NCI-H82 treated with DMSO at 0.1 percent for 48 hours (cell line): ENCODE results near the gene UBXN7.
"Not testable (repeated sequence)": the region's sequence is repeated elsewhere in the genome, so short reads cannot be mapped to it uniquely, and the experiment has no call there.

Source experiments
- DNase-seq: peaks from one replicate; lab custom pipeline; 2025; ENCODE audit not compliant: unreplicated experiment; lab: John Stamatoyannopoulos, UW

The UBXN7 gene, protein sequence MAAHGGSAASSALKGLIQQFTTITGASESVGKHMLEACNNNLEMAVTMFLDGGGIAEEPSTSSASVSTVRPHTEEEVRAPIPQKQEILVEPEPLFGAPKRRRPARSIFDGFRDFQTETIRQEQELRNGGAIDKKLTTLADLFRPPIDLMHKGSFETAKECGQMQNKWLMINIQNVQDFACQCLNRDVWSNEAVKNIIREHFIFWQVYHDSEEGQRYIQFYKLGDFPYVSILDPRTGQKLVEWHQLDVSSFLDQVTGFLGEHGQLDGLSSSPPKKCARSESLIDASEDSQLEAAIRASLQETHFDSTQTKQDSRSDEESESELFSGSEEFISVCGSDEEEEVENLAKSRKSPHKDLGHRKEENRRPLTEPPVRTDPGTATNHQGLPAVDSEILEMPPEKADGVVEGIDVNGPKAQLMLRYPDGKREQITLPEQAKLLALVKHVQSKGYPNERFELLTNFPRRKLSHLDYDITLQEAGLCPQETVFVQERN

DNA sequence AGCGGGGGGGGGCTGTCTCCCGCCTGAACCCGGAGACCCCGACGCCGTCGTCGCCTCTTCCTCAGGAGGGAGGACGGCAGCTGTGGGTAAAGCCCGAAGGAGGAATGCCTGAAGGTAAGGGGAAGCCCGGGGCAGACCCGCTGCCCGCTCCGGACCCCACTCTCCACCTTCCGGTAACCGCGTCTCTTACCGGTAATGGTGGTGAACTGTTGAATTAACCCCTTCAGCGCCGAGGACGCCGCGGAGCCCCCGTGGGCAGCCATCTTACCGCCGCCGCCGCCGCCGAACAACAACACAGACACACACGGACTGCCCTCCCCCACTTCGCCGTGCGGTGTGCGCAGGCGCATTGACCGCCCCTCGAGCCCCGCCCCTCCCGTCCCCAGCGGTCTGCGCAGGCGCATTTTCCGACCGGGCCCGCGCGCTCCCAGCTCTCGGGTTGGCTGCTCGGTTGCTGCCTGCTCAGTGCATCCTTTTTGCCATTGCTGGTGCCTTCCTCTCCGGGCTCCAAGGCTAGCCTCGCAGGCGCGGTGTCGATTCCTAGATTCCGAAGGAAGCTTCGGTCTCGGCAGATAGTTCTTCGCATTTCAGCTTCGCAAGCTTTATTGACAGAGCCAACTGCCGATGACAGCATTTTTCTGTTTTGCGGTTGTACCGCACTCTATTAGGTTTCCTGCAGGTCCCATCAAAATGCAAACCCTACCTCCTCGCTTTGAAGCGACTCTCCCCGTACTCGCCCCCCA is at the start of gene UBXN7:
Gene UBXN7, minus strand, starts transcription at position 291 of the 743 bp plus-strand sequence. Its CDS starts 28 bp downstream, at position 263.
- peak; percentile 95 for DNase-seq

DNA sequence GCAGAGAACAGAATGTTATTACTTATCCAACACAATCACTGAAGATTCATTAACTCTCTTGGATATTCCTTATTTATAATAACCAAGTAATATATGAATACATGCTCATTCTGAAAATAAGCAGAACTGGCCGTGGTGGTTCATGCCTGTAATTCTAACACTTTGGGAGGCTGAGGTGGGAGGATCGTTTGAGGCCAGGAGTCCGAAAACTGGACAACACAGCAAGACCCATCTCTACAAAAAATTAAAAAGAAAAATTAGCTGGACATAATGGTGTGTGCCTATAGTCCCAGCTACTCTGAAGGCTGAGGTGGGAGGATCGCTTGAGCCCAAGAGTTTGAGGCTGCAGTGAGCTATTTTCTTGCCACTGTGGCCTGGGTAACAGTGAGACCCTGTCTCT is 45.5 kb upstream of the UBXN7 start:
- no peak for DNase-seq

DNA sequence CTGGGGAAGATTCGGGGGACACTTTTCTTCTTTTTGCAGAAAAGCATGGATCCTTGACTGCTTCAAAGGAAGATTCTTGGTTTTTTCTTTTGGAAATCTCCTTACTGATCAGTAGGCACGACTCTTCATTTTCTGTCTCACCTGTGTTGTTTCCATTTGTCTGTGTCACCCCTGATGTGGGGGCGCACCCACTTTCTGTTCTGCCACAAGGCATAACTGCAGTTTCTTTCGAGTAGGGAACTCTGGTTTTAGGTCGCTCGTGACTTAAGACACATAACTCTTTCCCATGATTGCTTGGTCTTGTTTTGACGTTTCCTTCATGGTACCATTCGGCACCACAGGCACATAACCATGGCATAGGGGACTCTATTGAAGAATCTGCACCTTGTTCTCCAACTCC is 40.1 kb upstream of the UBXN7 start:
- DNase-seq, result no peak

DNA sequence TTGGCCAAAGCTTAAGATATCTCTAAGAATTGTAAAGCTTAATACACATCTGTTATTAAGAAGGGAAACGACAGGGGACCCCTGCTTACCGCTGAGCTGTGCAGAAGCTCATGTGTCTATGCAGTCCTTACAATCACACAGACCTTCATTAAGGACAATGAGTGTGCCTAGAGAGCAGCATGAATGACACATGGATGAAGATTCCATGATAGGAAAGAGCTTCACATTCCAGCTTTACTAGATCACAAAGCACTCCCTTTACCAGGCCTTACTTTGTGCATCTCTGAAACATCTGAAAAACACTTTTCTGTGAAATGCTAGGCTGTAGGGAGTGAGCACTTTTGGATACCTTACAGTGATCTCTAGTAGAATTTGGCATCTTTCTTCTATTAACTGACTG is 39.3 kb upstream of the UBXN7 start:
- DNase-seq, result no peak

DNA sequence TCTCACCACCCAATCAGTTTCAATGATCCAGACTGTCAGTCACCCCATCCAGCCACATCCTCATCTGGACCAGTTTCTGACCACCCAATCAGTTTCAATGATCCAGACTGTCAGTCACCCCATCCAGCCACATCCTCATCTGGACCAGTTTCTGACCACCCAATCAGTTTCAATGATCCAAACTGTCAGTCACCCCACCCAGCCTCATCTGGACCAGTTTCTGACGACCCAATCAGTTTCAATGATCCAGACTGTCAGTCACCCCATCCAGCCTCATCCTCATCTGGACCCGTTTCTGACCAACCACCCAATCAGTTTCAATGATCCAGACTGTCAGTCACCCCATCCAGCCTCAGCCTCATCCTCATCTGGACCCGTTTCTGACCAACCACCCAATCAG is 38.0 kb upstream of the UBXN7 start:
- not testable (repeated sequence) for DNase-seq

DNA sequence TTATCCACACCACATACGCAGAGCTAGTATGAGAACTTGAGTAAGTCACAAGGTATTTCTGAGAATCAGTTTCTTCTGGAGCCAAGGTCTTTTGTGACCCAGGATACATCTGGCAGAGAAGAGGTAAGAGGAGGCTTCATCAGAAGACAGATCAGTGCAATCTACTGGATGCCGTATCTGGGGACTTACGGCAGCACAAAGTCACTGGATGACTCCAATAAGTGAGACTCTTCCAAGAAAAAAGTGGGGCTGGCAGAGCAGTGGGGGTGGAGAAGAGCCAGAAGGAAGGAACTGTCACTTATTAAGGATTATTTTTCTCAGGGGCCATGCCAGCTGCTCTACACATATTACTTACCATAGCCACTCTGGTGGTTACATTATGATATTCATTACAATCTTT is 31.6 kb upstream of the UBXN7 start:
- no peak for DNase-seq

DNA sequence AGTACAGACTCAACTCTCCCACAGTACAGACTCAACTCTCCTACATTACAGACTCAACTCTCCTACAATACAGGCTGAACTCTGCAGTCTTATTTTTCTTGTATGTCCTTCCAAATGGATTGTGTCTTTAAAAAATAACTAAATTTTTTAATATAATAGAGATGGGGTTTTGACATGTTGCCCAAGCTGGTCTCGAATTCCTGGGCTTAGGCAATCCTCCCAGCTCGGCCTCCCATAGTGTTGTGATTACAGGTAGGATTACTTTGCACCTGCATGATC is 31.2 kb upstream of the UBXN7 start:
- DNase-seq, result no peak

DNA sequence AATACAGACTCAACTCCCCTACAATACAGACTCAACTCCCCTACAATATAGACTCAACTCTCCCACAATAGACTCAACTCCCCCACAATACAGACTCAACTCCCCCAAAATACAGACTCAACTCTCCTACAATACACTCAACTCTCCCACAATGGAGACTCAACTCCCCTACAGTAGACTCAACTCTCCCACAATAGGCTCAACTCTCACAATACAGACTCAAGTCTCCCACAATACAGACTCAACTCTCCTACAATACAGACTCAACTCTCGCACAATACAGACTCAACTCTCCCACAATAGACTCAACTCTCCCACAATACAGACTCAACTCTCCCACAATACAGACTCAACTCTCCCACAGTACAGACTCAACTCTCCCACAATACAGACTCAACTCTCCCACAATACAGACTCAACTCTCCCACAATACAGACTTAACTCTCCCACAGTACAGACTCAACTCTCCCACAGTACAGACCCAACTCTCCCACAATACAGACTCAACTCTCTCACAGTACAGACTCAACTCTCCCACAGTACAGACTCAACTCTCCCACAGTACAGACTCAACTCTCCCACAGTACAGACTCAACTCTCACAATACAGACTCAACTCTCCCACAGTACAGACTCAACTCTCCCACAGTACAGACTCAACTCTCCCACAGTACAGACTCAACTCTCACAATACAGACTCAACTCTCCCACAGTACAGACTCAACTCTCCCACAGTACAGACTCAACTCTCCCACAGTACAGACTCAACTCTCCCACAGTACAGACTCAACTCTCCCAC is 30.7 kb upstream of the UBXN7 start:
- not testable (repeated sequence) for DNase-seq

DNA sequence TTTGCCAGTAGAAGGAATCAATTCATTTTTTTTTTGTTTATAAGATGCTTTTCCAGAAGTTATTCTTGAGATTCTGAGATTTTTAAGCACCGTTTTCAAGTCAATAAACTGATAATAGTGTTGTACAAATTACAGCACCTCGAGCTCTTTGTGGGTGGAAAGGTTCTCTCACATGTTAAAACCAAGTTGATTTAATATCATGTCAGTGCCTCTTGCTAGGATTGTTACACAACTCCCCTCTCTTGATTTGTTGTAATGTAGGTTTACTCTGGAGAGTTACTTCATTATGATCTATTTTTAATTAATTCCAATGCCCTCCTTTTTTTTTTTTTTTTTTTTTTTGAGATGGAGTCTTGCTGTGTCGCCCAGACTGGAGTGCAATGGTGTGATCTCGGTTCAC is 25.8 kb upstream of the UBXN7 start:
- DNase-seq, result no peak

DNA sequence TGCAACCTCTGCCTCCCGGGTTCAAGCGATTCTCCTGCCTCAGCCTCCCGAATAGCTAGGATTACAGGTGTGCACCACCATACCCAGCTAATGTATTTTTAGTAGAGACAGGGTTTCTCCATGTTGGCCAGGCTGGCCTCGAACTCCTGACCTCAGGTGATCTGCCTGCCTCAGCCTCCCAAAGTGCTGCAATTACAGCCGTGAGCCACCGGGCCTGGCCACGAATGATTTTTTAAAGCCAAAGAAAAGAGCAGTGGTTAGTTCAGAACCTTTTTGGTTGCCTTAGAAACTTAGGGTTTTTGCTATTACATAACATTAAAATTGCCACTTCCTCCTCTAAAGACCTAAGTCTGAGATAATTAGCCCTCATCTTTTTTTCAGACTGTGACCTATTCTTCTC is 25.2 kb upstream of the UBXN7 start:
- DNase-seq, result not testable (repeated sequence)

DNA sequence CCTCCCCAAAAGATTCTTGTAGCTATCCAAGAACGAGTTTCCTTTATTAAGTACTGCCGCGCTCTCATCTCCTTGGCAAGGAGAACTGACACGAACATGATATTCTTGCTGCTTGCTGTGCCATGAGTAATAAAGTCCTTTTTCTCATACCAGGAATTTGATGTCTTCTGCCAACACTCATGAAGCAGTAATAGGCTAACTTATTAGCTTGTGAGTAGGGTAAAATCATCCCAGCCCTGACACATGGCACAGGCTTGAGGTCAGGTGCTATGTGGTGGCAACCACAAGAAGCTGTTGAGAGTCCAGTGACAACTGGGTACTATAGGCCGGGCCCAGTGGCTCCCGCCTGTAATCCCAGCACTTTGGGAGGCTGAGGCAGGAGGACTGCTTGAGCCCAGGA is 22.7 kb upstream of the UBXN7 start:
- DNase-seq, result no peak

DNA sequence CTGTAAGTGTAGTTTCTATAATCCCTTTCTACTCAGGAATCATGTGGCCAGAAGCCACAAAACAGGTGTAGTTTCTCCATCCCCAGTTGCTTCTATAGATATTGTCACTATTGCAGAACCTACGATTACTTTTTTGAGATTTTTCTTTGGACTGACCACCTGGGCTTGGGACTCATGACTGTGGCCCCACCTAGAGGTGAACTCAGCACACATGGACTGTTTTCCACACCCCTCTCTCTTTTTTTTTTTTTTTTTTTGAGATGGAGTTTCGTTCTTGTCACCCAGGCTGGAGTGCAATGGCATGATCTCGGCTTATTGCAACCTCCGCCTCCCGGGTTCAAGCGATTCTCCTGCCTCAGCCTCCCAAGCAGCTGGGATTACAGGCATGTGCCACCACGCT is 13.2 kb upstream of the UBXN7 start:
- not testable (repeated sequence) for DNase-seq

DNA sequence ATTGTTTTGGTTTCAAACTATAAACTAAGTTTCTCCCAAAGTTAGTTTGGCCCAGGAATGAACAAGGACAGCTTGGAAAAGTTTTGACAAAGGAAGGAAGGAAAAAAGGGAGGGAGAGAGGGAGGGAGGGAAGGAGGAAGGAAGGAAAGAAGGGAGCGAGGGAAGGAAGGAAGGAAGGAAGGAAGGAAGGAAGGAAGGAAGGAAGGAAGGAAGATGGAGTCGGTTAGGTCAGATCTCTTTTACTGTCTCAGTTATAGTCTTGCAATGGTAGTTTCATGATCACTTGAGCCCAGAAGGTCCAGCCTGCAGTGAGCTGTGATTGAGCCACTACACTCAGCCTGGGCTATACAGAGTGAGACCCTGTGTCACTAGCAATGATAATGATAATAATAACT is 12.3 kb upstream of the UBXN7 start:
- DNase-seq, result no peak

DNA sequence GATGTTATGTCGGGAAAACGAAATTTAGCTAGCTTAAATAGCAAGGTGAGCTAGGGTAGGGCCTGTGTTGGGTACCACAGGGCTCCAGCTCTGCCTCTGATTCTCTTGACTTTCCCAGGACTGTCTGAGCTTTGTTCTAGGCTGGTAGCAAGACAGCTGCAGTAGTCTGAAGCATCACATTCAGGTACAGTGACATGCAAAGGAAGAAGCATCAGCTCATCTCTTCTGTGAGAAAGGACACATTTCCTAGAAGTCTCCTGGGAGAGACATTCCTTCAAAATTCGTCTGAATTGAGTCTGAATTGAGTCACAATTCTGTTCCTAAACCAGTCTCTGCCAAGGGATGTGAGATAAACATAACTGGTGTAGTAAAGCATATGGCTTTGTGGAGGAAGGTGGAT is 8.5 kb upstream of the UBXN7 start:
- no peak for DNase-seq

DNA sequence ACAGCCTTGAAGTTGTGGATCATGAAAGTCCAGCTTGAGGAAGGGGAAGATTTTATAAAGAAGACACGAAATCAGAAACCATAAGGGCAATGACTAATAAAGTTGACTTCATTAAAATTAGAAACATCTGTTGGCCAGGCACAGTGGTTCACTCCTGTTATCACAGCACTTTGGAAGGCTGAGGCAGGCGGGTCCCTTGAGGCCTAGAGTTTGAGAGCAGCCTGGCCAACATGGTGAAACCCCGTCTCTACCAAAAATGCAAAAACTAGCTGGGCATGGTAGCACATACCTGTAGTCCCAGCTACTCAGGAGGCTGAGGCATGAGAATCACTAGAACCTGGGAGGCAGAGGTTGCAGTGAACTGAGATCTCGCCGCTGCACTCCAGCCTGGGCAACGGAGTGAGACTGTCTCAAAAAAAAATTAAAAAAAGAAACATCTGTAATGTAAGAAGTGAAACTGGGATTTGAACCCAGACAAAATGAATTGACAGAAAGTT is 7.9 kb upstream of the UBXN7 start:
- DNase-seq, result no peak

DNA sequence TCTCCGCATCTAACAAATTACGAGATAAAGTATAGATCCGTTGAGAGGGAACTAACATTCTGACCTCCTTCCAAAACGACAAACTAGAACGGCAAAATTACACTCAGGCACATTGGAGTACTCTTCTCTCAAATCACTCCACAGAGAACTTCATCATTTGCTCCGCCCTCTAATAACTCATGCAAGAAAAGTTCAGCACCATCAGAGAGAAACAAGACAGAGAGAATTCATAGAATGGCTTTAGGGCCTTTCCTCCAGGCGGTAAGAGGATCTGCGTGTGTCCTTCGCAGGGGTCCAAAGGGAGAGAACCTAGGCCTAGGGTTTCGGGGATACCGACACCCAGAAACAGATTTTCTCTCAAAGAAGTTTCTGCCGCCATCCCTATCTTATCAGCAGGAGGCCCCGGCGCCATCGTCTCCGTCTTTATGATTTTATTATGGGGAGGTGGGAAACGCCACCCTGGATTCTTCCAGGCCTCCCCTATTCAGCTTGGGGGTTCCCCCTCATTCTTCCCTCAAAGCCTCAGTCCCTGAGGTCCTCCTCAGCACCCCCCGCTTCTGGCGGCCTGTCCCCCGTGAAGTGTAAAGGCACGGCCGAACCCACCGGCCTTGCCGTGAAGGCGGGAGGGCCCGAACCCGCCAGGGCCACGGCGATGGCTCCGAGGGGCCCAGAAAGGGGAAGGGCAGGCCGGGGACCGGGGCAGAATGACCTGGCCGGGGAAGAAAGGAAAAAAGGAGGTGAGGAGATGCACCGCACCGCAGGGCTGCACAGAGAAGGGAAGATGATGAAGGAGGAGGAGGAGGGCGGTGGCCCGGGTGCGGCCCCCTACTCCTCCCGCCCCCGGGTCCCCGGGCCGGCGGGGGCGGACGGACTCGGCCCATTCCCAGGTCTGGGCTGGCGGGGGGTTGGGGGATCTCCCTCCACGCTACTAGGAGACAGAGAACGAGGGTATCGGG is 768 bp downstream of the UBXN7 start:
- DNase-seq, result peak; percentile 21

DNA sequence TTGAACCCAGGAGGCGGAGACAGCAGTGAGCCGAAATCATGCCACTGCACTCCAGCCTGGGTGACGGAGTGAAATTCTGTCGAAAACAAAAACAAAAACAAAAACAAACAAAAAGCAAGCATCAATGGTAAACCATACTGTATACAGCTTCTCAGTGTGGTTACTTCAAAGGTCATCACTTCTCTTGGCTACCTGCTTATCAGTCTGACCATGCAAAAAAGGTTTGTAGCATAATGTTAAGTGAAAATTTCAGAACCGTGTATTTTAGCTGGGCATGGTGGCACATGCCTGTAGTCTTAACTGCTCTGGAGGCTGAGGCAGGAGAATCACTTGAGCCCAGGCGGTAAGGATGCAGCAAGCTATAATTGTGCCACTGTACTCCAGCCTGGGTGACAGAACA is 4.2 kb downstream of the UBXN7 start:
- DNase-seq, result no peak

DNA sequence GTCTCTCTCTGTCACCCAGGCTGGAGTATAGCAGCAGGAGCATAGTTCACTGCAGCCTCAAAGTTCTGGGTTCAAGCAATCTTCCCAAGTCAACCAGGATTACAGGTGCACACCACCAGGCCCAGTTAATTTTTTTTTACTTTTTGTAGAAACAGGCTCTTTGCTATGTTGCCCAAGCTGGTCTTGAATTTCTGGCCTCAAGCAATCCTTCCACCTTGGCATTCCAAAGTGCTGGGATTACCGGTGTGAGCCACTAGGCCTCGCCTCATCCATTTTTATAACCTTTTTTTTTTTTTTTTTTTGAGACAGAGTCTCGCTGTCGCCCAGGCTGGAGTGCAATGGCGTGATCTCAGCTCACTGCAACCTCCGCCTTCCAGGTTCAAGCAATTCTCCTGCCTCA is 7.8 kb downstream of the UBXN7 start:
- not testable (repeated sequence) for DNase-seq

DNA sequence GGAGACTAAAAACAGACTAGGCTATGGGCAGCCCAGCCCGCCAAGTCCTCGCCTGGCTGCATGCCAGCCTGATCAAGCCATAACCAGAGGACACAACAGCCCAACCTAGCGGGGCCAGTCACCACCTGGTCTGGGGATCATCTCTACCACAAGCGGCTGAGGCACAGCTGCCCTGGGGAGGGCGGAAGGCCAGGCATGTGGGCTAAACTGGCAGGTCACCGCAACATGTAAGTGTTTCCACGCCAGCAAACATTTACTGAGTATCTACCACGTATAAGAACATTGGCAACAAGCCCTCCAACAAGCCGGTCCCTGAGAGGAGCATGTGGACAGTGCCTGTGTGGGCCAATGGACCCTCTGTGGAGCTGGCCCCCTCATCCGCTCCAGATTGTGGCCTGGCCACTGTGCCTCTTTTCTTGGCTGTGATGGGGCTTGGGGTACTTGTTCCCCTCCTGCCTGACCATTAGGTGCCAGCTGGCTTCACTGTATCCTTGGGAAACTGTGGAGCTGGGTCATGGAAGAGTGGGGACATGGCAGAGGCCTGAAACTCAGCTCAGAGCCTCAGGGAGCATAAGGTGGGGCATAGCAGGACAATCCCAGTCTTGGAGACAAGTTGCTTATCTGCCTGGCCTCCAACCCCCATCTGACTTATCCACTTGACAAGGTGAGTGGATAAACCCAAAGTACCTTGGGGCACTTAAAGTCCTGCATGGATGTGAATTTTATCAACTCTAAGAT is 9.0 kb downstream of the UBXN7 start:
- peak; percentile 42 for DNase-seq

DNA sequence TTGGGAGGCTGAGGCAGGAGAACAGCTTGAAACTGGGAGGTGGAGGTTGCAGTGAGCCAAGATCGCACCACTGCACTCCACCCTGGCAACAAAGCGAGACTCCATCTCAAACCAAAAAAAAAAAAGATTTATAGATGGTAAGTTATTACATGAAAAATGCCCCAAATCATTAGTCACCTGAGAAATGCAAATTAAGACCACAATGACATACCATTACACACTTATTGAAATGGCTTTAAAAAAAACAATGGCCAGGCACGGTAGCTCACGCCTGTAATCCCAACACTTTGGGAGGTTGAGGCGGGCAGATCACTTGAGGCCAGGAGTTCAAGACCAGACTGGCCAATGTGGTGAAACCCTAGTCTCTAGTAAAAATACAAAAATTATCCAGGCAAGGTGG is 10.6 kb downstream of the UBXN7 start:
- not testable (repeated sequence) for DNase-seq
